Neural progenitor cell (in vitro differentiated cells): ENCODE measurements around the gene FKBP14. TPM values are rescaled to one million over a fixed set of nuclear protein-coding genes. Genes with fewer than 3 reads are reported as not detected.

ENCODE experiments used
- DNase-seq: peaks from one replicate; pipeline ENCODE4 v3.0.0-alpha.2; 2016; ENCODE audit warnings: low spot score
- H2AFZ ChIP-seq: fragments of 200-600 bp; sonication (generic); replicated peaks from 2 replicates; pipeline ENCODE4 v1.6.1; 2016; ENCODE audit warnings: antibody characterized with exemption
- H3F3A ChIP-seq: fragments of 200-600 bp; sonication (generic); 2 replicates; pipeline ENCODE4 v1.6.1; 2016; ENCODE audit warnings: antibody characterized with exemption, low read depth
- H3K27ac ChIP-seq: fragments of 200-600 bp; sonication (generic); 2 replicates; pipeline ENCODE4 v1.5.1; 2016; ENCODE audit warnings: mild to moderate bottlenecking
- H3K27me3 ChIP-seq: fragments of 200-600 bp; sonication (generic); 2 replicates; pipeline ENCODE4 v1.6.1; 2016; ENCODE audit warnings: mild to moderate bottlenecking, moderate library complexity
- H3K36me3 ChIP-seq: fragments of 200-600 bp; sonication (generic); 2 replicates; pipeline ENCODE4 v1.5.1; 2016
- H3K4me1 ChIP-seq: fragments of 200-600 bp; sonication (generic); 2 replicates; pipeline ENCODE4 v1.6.1; 2016; ENCODE audit warnings: mixed run types
- H3K4me2 ChIP-seq: fragments of 200-600 bp; sonication (generic); 2 replicates; pipeline ENCODE4 v1.6.1; 2016
- H3K4me3 ChIP-seq: fragments of 200-600 bp; sonication (generic); 2 replicates; pipeline ENCODE4 v1.5.1; 2016
- H3K79me2 ChIP-seq: fragments of 200-600 bp; sonication (generic); 2 replicates; pipeline ENCODE4 v1.6.1; 2016; ENCODE audit warnings: low read depth
- H3K9ac ChIP-seq: fragments of 200-600 bp; sonication (generic); 2 replicates; pipeline ENCODE4 v1.6.1; 2016
- H3K9me3 ChIP-seq: fragments of 200-600 bp; sonication (generic); 2 replicates; pipeline ENCODE4 v1.5.1; 2016; ENCODE audit warnings: low read depth
- H4K20me1 ChIP-seq: fragments of 200-600 bp; sonication (generic); 2 replicates; pipeline ENCODE4 v1.6.1; 2016; ENCODE audit warnings: low read depth
- H3K27ac Mint-ChIP-seq: 3 replicates; pipeline ENCODE4 v1.8.0; 2021; ENCODE audit warnings: mixed read lengths
- H3K27me3 Mint-ChIP-seq: 2 replicates; pipeline ENCODE4 v1.8.0; 2022; ENCODE audit warnings: low read depth, mild to moderate bottlenecking, inconsistent platforms, moderate library complexity, mixed read lengths; ENCODE audit not compliant: insufficient read depth
- H3K36me3 Mint-ChIP-seq: 3 replicates; pipeline ENCODE4 v1.8.0; 2021; ENCODE audit warnings: mixed read lengths
- H3K4me1 Mint-ChIP-seq: 3 replicates; pipeline ENCODE4 v1.8.0; 2021; ENCODE audit warnings: mixed read lengths
- H3K4me3 Mint-ChIP-seq: 3 replicates; pipeline ENCODE4 v1.8.0; 2021; ENCODE audit warnings: mild to moderate bottlenecking, moderate library complexity, mixed read lengths
- H3K9me3 Mint-ChIP-seq: 3 replicates; pipeline ENCODE4 v1.8.0; 2020; ENCODE audit warnings: mixed read lengths
- CTCF ChIP-seq: fragments of 200-600 bp; sonication (generic); IDR thresholded peaks from 2 replicates; pipeline ENCODE4 v1.5.1; 2017; ENCODE audit warnings: antibody characterized with exemption, mild to moderate bottlenecking
- EZH2 ChIP-seq: fragments of 200-600 bp; sonication (generic); IDR thresholded peaks from 2 replicates; pipeline ENCODE4 v1.6.1; 2017; ENCODE audit warnings: antibody characterized with exemption, mild to moderate bottlenecking, moderate library complexity
- EZH2phosphoT487 ChIP-seq: fragments of 200-600 bp; sonication (generic); IDR thresholded peaks from 2 replicates; pipeline ENCODE4 v1.6.1; 2017; ENCODE audit warnings: antibody characterized with exemption
- total RNA-seq: library from RNA; depleted of rRNA; stranded (reverse); fragments of >200 nt; gene quantifications from 2 replicates; pipeline ENCODE4 v1.2.3, GENCODE V29; 2015; ENCODE audit warnings: low replicate concordance

FKBP14 gene
- total RNA-seq, 1 donor from 2014 or later = 4.5 TPM

GRCh38 chr7:30001998-30002397 lies 24.5 kb downstream of the FKBP14 start:
- H2AFZ ChIP-seq = no peak overlapping the region
- H3K79me2 ChIP-seq = no peaks in the 10 kb centered on the region
- H3K36me3 ChIP-seq = no peaks in the 10 kb centered on the region
- no peaks in the 10 kb centered on the region for H3K9me3 ChIP-seq
- TF ChIP-seq CTCF (no peak), EZH2phosphoT487 (no peak), EZH2 (no peak)
- no peak overlapping the region for H3K9ac ChIP-seq
- peaks cover 12% of the 10 kb centered on the region for H3K9me3 Mint-ChIP-seq
- peaks cover 9% of the 10 kb centered on the region for H3K4me1 ChIP-seq
- H3K27ac ChIP-seq = no peak overlapping the region
- H3K36me3 Mint-ChIP-seq = no peaks in the 10 kb centered on the region
- no peak overlapping the region for H3K4me3 Mint-ChIP-seq
- no peak overlapping the region for H3K4me3 ChIP-seq
- H3K4me1 Mint-ChIP-seq = peaks cover 25% of the 10 kb centered on the region
- H4K20me1 ChIP-seq = no peaks in the 10 kb centered on the region
- no peak overlapping the region for H3K27ac Mint-ChIP-seq
- no peak for DNase-seq
- H3K27me3 Mint-ChIP-seq = peaks cover 3% of the 10 kb centered on the region
- H3K4me2 ChIP-seq = no peak overlapping the region
- no peaks in the 10 kb centered on the region for H3K27me3 ChIP-seq
- H3F3A ChIP-seq = no peaks in the 10 kb centered on the region

GRCh38 chr7:29998489-29998888 lies 28.0 kb downstream of the FKBP14 start:
- H2AFZ ChIP-seq = no peak overlapping the region
- no peak overlapping the region for H3K27ac Mint-ChIP-seq
- H3K27me3 ChIP-seq = no peaks in the 10 kb centered on the region
- no peak overlapping the region for H3K4me2 ChIP-seq
- H3K36me3 ChIP-seq = no peaks in the 10 kb centered on the region
- H3K9ac ChIP-seq = no peak overlapping the region
- H3K27me3 Mint-ChIP-seq = peaks cover 3% of the 10 kb centered on the region
- H3K9me3 ChIP-seq = peaks cover 3% of the 10 kb centered on the region
- H3K4me3 ChIP-seq = no peak overlapping the region
- peaks cover 13% of the 10 kb centered on the region for H3K4me1 Mint-ChIP-seq
- no peak for TF ChIP-seq EZH2phosphoT487
- no peak for TF ChIP-seq CTCF
- no peak for TF ChIP-seq EZH2
- no peak for DNase-seq
- H4K20me1 ChIP-seq = no peaks in the 10 kb centered on the region
- H3K4me3 Mint-ChIP-seq = no peak overlapping the region
- H3K9me3 Mint-ChIP-seq = peaks cover 33% of the 10 kb centered on the region
- H3K4me1 ChIP-seq = no peaks in the 10 kb centered on the region
- no peaks in the 10 kb centered on the region for H3F3A ChIP-seq
- H3K36me3 Mint-ChIP-seq = peaks cover 2% of the 10 kb centered on the region
- no peaks in the 10 kb centered on the region for H3K79me2 ChIP-seq
- H3K27ac ChIP-seq = no peak overlapping the region

- no peak overlapping the region for H3K4me3 ChIP-seq
- no peaks in the 10 kb centered on the region for H3K27me3 ChIP-seq
- DNase-seq = no peak
- H4K20me1 ChIP-seq = no peaks in the 10 kb centered on the region
- no peaks in the 10 kb centered on the region for H3F3A ChIP-seq
- H3K9ac ChIP-seq = no peak overlapping the region
- Mint-ChIP-seq H3K4me1 (peaks cover 9% of the 10 kb centered on the region), H3K27ac (no peak overlapping the region), H3K4me3 (no peak overlapping the region), H3K27me3 (no peaks in the 10 kb centered on the region), H3K36me3 (peaks cover 9% of the 10 kb centered on the region), H3K9me3 (peaks cover 43% of the 10 kb centered on the region)
- no peaks in the 10 kb centered on the region for H3K36me3 ChIP-seq
- H3K9me3 ChIP-seq = peaks cover 10% of the 10 kb centered on the region
- TF ChIP-seq EZH2phosphoT487 (no peak), CTCF (no peak), EZH2 (no peak)
- H3K79me2 ChIP-seq = no peaks in the 10 kb centered on the region
- H2AFZ ChIP-seq = no peak overlapping the region
- no peak overlapping the region for H3K4me2 ChIP-seq
- no peak overlapping the region for H3K27ac ChIP-seq
- no peaks in the 10 kb centered on the region for H3K4me1 ChIP-seq
These were observed 30.2 kb downstream of the FKBP14 start for GRCh38 chr7:29996321-29996720.
